Activated naive CD4-positive, alpha-beta T cell (primary cell): Measurements from ENCODE around the gene MORC3.
"Not testable (repeated sequence)": the region's sequence is repeated elsewhere in the genome, so short reads cannot be mapped to it uniquely, and the experiment has no call there.

Experiments used
- DNase-seq, 4 experiments: peaks; one replicate each; lab custom pipeline; 2025; lab: John Stamatoyannopoulos, UW

The MORC3 gene

GRCh38 chr21:36385233-36386030 lies 65.4 kb downstream of the MORC3 start, which contains the start of gene CHAF1B:
TSS of gene CHAF1B (plus strand) at chr21:36385392. CDS start at chr21:36386137, 745 bp downstream.
- DNase-seq = peak; percentile 48 to 77 (median 62)

GRCh38 chr21:36386031-36386642 lies 66.1 kb downstream of the MORC3 start:
- no peak for DNase-seq

GRCh38 chr21:36388096-36388495 lies 68.1 kb downstream of the MORC3 start:
- DNase-seq = no peak

- no peak for DNase-seq
These were observed 68.8 kb downstream of the MORC3 start for GRCh38 chr21:36388835-36389234.

GRCh38 chr21:36391649-36392048 lies 71.7 kb downstream of the MORC3 start:
- DNase-seq = not testable (repeated sequence)

GRCh38 chr21:36395353-36396111 lies 75.5 kb downstream of the MORC3 start:
- no peak for DNase-seq

GRCh38 chr21:36396325-36396724 lies 76.3 kb downstream of the MORC3 start:
- DNase-seq = no peak

GRCh38 chr21:36396971-36397370 lies 77.0 kb downstream of the MORC3 start:
- DNase-seq = no peak

- DNase-seq = no peak
These were observed 77.6 kb downstream of the MORC3 start for GRCh38 chr21:36397606-36398005.

- DNase-seq = not testable (repeated sequence)
These were observed 79.7 kb downstream of the MORC3 start for GRCh38 chr21:36399736-36400135.

GRCh38 chr21:36400719-36401118 lies 80.7 kb downstream of the MORC3 start:
- no peak for DNase-seq

- DNase-seq = no peak
These were observed 82.3 kb downstream of the MORC3 start for GRCh38 chr21:36402339-36402738.

GRCh38 chr21:36403713-36404112 lies 83.7 kb downstream of the MORC3 start:
- DNase-seq = no peak

GRCh38 chr21:36408568-36408967 lies 88.6 kb downstream of the MORC3 start:
- DNase-seq = no peak

- no peak for DNase-seq
These were observed 91.3 kb downstream of the MORC3 start for GRCh38 chr21:36411301-36411700.

GRCh38 chr21:36412916-36413315 lies 92.9 kb downstream of the MORC3 start:
- DNase-seq = no peak

- no peak for DNase-seq
These were observed 95.4 kb downstream of the MORC3 start for GRCh38 chr21:36415375-36415774.

GRCh38 chr21:36419241-36419640 lies 99.2 kb downstream of the MORC3 start:
- DNase-seq = no peak

- DNase-seq = peak in 1 of 4 experiments; percentile 11
These were observed 100.0 kb downstream of the MORC3 start for GRCh38 chr21:36419996-36420395.

- DNase-seq = no peak
These were observed 100.8 kb downstream of the MORC3 start for GRCh38 chr21:36420571-36421339.

- no peak for DNase-seq
These were observed 102.5 kb downstream of the MORC3 start for GRCh38 chr21:36422279-36423098.
